Measurements from ENCODE around the gene PTCSC3. TPM values are rescaled to one million over a fixed set of nuclear protein-coding genes. Genes with fewer than 3 reads are reported as not detected.

Gene PTCSC3
- total and polyA plus RNA-seq, 2 experiments from 2014 or later, result not detected

DNA sequence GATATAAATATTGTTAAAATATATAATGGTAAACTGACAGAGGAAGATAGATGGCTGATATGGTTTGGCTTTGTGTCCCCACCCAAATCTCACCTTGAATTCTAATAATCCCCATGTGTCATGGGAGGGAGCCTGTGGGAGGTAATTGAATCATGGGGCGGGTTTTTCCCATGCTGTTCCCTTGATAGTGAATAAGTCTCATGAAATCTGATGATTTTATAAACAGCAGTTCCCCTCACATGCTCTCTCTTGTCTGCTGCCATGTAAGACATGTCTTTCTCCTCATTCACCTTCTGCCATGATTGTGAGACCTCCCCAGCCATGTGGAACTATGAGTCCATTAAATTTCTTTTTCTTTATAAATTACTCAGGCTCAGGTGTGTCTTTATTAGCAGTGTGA is 46.3 kb downstream of the PTCSC3 start:
- no peak for DNase-seq (ENCODE audit: low spot score)
- no peaks in the 10 kb centered on the region for H3K79me2 ChIP-seq
- H3K4me1 ChIP-seq (ENCODE audit: insufficient read depth), result no peaks in the 10 kb centered on the region
- no peaks in the 10 kb centered on the region for H3K9me2 ChIP-seq (replicated peaks; ENCODE audit: insufficient read depth)
- no peak overlapping the region for H3K4me3 ChIP-seq
- H3K36me3 ChIP-seq (replicated peaks; ENCODE audit: insufficient read depth, low read depth), result no peaks in the 10 kb centered on the region
- H4K20me1 ChIP-seq (ENCODE audit: insufficient read depth, poor library complexity, severe bottlenecking), result no peaks in the 10 kb centered on the region
- TF ChIP-seq EZH2 (IDR thresholded peaks at IDR 0.05; ENCODE audit: borderline replicate concordance), result no peak
- TF ChIP-seq EZH2phosphoT487 (IDR thresholded peaks at IDR 0.05; ENCODE audit: low read depth, severe bottlenecking, unreplicated experiment), result no peak
- TF ChIP-seq CTCF (IDR thresholded peaks at IDR 0.05; ENCODE audit: poor library complexity), result no peak
- no peak overlapping the region for H3K27ac ChIP-seq
- WGBS (ENCODE audit: low lambda C conversion rate, missing lambda C conversion rate), result 83% methylated on average over 1 of the region's 1 CpG
- no peak overlapping the region for H3K4me2 ChIP-seq
- H3K27me3 ChIP-seq, result no peaks in the 10 kb centered on the region
- no peak overlapping the region for H2AFZ ChIP-seq
- no peaks in the 10 kb centered on the region for H3K9me3 ChIP-seq (ENCODE audit: low read depth)

DNA sequence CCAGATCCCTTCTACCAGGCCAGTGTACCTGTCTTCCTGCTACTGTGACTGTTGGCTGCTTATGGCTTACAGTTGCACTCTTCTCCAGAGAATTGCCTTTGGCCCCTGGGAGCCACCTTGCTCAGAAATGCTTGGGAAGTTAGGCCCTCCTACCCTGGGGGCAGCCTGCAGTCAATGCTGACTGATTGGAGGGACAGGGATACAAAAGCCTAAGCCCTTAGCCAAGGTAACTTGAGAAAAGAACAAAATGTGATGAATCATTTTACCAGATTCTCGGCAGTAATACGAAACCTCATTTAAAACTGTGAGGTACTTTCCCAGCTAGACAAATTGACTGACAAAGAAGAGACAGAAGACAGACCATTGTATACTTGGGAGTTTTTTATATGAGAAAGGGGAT is 47.3 kb downstream of the PTCSC3 start:
- DNase-seq (ENCODE audit: low spot score), result no peak
- 77% methylated on average over 2 of the region's 2 CpGs for WGBS (ENCODE audit: low lambda C conversion rate, missing lambda C conversion rate)
- no peak overlapping the region for H2AFZ ChIP-seq
- no peaks in the 10 kb centered on the region for H3K9me3 ChIP-seq (ENCODE audit: low read depth)
- no peak overlapping the region for H3K4me2 ChIP-seq
- H3K36me3 ChIP-seq (replicated peaks; ENCODE audit: insufficient read depth, low read depth), result no peaks in the 10 kb centered on the region
- H3K9me2 ChIP-seq (replicated peaks; ENCODE audit: insufficient read depth), result no peaks in the 10 kb centered on the region
- no peak overlapping the region for H3K27ac ChIP-seq
- H3K4me3 ChIP-seq, result no peak overlapping the region
- no peaks in the 10 kb centered on the region for H3K27me3 ChIP-seq
- no peaks in the 10 kb centered on the region for H3K4me1 ChIP-seq (ENCODE audit: insufficient read depth)
- H3K79me2 ChIP-seq, result no peaks in the 10 kb centered on the region
- TF ChIP-seq EZH2phosphoT487 (IDR thresholded peaks at IDR 0.05; ENCODE audit: low read depth, severe bottlenecking, unreplicated experiment), result no peak
- no peak for TF ChIP-seq EZH2 (IDR thresholded peaks at IDR 0.05; ENCODE audit: borderline replicate concordance)
- no peak for TF ChIP-seq CTCF (IDR thresholded peaks at IDR 0.05; ENCODE audit: poor library complexity)
- no peaks in the 10 kb centered on the region for H4K20me1 ChIP-seq (ENCODE audit: insufficient read depth, poor library complexity, severe bottlenecking)

DNA sequence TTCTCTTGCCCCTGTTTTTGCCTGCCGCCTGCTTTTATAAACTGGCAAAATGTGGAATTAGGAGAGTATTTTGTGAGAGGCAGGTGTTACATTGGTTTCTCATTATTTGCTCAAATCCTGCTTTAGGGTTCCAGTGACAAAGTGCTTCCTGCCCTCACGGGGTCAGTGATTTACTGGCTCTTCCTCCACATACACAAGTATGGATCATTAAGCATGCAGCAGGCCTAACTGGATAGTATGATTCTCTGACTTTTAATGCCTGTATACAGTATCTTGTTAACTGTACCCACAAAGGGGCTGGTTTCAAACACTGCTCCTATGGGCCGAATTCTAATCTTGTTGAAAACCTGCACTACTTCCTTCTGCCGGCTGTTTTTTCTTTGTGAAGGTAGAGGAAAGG is 63.2 kb downstream of the PTCSC3 start:
- no peak for DNase-seq (ENCODE audit: low spot score)
- TF ChIP-seq CTCF (IDR thresholded peaks at IDR 0.05; ENCODE audit: poor library complexity) (no peak), EZH2 (IDR thresholded peaks at IDR 0.05; ENCODE audit: borderline replicate concordance) (no peak), EZH2phosphoT487 (IDR thresholded peaks at IDR 0.05; ENCODE audit: low read depth, severe bottlenecking, unreplicated experiment) (no peak)
- no peaks in the 10 kb centered on the region for H3K79me2 ChIP-seq
- H3K4me3 ChIP-seq, result no peak overlapping the region
- H3K36me3 ChIP-seq (replicated peaks; ENCODE audit: insufficient read depth, low read depth), result no peaks in the 10 kb centered on the region
- no peaks in the 10 kb centered on the region for H3K9me2 ChIP-seq (replicated peaks; ENCODE audit: insufficient read depth)
- H2AFZ ChIP-seq, result no peak overlapping the region
- 80% methylated on average over 4 of the region's 4 CpGs for WGBS (ENCODE audit: low lambda C conversion rate, missing lambda C conversion rate)
- no peak overlapping the region for H3K27ac ChIP-seq
- no peaks in the 10 kb centered on the region for H4K20me1 ChIP-seq (ENCODE audit: insufficient read depth, poor library complexity, severe bottlenecking)
- no peaks in the 10 kb centered on the region for H3K4me1 ChIP-seq (ENCODE audit: insufficient read depth)
- no peak overlapping the region for H3K4me2 ChIP-seq
- peaks cover 3% of the 10 kb centered on the region for H3K27me3 ChIP-seq
- H3K9me3 ChIP-seq (ENCODE audit: low read depth), result no peaks in the 10 kb centered on the region

Data from hepatocyte (in vitro differentiated cells).